GM20000 (cell line): ENCODE measurements around the gene KNL1.

Experiments used
- DNase-seq: peaks from one replicate; pipeline ENCODE4 v3.0.0; 2012; ENCODE audit warnings: low spot score
- TF ChIP-seq, protein P1 (sequence below): IDR thresholded peaks from 2 replicates; pipeline ENCODE4 v1.5.1; 2012; ENCODE audit warnings: mild to moderate bottlenecking, control low read depth; ENCODE audit errors: extremely low read depth, missing control alignments

The KNL1 gene

DNA sequence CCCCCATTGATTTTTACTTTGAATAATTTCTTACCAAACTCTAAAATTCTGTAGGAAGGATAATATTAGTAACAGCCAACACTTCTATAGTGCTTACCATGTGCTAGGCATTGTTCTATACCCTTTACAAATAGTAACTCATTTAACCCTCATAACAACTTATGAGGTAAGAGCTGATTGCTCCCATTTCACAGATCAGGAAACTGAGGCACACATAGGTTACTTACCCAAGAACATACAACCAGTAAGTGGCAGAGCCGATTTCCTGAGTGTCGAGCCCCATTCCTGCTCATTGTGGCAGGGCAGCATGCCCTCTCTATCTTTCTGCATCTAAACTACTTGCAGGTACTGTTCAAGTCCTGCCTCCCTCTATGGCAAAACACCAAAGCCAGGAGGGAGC, 38.2 kb upstream of the KNL1 start:
- TF ChIP-seq, protein P1, sequence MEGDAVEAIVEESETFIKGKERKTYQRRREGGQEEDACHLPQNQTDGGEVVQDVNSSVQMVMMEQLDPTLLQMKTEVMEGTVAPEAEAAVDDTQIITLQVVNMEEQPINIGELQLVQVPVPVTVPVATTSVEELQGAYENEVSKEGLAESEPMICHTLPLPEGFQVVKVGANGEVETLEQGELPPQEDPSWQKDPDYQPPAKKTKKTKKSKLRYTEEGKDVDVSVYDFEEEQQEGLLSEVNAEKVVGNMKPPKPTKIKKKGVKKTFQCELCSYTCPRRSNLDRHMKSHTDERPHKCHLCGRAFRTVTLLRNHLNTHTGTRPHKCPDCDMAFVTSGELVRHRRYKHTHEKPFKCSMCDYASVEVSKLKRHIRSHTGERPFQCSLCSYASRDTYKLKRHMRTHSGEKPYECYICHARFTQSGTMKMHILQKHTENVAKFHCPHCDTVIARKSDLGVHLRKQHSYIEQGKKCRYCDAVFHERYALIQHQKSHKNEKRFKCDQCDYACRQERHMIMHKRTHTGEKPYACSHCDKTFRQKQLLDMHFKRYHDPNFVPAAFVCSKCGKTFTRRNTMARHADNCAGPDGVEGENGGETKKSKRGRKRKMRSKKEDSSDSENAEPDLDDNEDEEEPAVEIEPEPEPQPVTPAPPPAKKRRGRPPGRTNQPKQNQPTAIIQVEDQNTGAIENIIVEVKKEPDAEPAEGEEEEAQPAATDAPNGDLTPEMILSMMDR = no peak
- DNase-seq = no peak

DNA sequence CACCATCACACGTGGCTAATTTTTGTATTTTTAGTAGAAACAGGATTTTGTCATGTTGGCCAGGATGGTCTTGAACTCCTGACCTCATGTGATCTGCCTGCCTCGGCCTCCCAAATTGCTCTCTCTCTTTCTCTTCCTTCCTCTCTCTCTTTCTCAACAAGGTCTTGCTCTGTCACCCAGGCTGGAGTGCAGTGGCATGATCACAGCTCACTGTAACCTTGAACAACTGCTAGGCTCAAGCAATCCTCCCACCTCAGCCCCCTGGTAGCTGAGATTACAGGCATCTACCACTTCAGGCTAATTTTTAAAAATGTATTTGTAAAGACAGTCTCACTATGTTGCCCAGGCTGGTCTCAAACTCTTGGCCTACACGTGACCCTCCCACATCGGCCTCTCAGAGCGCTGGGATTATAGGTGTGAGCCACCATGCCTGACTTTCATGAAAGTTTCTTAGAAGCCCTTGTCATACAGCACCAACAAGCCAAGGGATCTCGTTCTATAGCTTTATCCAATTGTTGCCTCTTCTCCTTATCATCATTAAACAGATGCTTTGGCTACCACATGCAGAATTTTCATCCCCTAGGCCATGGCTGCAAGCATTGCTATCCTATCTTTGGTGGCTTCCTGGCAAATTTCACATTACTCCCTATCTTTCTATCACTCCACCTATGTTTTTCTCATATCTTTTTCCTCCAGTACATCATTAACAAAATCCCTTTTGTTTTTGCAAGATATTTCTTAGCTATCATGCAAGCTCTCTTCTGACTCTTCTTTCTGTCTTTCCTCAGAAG, 34.9 kb upstream of the KNL1 start:
- TF ChIP-seq, protein P1 = no peak

DNA sequence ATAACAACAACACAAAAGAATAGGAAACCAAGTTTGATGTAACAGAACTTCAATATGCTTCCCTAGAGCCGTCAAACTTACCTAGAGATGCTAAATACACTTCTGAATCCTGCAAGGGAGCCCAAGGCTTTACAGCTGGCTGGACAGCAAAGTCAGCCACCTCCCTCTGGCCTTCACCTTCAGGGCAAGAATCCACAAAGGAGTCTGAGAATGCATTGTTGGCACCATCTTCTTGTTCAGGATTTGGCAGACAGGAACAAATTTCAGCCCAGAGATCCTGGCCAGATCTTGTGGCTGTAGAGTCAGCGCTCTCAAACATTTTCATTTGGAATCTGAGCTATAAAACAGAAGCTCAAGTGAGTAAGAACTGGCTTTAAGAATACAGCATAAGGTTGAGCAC, 31.4 kb upstream of the KNL1 start:
- TF ChIP-seq, protein P1 = no peak
- no peak for DNase-seq

More for the DNA sequence above, 34.9 kb upstream of the KNL1 start:
- DNase-seq = no peak

DNA sequence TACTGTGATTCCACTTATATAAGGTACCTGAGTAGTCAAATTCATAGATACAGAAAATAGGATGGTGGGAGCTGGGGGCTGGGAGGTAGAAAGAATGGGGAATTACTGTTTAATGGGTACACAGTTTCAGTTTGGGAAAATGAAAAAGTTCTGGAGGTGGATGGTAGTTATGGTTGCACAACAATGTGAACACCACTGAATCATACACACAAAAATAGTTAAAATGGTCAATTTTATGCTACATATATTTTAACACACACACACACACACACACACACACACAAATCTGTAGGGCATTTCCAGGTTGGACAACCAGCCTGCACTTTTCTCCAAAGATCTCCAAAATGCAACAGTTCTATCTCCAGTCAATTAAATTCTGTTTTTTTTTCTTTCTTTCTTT, 30.6 kb upstream of the KNL1 start:
- no peak for DNase-seq
- TF ChIP-seq, protein P1 = no peak

DNA sequence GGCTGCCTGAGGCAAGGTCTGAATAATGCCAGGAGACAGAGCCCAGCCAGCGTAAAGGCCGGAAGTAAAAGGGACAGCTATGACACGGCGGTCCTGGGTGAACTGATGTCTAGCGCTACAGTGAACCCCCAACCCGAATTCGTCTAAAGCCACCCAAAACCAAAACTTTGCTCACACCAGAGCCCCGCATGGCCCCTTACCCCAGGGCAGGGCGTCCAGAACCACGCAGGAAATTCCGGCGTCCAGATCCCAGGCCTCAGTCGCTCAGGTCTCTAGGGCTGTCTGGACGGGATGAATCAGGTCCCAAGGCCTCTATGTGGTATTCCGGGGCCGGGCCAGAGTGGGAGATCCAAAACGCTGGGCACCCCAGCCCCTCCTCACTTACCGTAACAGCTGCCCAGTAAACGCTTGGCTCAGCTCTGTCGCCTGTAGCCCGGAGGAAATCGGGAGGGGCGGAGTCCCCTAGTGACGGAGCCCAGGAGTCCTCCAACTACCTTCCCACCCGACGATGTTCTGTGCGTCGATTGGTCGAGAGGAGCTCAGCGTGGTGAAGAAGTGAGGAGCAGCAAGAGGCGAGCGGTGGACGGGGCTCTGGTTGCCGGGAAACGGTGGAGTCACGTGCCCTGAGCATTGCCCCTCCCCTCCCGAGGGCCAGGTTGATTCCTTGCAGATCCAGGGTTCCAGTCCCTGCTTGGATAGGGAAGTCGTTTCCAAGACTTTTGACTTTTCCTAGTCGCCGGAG, 29.3 kb upstream of the KNL1 start, which contains the start of gene CCDC32:
CCDC32 (minus strand) TSS at position 452 of the 742 bp plus-strand sequence. CDS start 2,027 bp downstream, outside the sequence.
- DNase-seq = peak; percentile 95
- TF ChIP-seq, protein P1 = no peak

DNA sequence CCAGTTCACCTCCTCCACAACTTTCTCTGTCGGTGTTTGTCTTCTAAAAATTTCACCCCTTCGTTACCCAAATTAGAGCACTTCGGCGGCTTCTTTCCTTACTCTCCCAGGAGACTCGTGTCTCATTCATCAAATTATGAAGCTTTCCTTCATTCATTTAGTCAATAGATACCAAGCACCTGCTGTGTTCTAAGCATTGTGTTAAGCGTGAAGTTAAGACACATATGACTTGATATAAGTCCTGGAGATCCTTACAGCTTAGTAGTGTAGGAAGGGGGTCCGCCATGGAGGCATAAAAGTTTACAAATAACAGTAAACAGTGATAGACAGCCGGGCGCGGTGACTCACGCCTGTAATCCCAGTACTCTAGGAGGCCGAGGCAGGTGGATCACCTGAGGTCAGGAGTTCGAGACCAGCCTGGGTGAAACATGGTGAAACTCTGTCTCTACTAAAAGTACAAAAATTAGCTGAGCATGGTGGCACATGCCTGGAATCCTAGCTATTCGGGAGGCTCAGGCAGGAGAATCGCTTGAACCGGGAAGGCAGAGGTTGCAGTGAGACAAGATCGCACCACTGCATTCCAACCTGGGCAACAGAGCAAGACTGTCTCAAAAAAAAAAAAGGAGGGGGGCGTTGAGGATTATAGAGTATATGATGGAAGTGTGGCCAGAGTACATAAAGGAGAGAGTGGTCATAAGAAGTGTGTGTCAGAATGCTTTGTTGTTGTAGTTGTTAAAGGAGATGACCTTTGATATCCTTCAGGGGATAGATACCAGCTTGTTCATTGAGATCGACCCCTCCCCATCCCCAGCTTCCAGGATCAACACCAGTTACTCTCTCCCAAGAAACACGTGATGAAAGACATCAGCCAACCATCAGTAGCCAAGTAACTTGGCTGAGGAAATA, 28.5 kb upstream of the KNL1 start:
- no peak for DNase-seq
- TF ChIP-seq, protein P1 = no peak
